Panc1 (cell line): ENCODE data around the gene GBP1. TPM values are rescaled to one million over a fixed set of nuclear protein-coding genes. Genes with fewer than 3 reads are reported as not detected.
A peak's percentile ranks its signal among the peaks of the same experiment; 100 is the strongest.

Experiments used
- ATAC-seq: fragments of 200-7000 bp; cut with Tn5 transposase; 2 replicates; pipeline ENCODE4 v1.9.1; 2020; ENCODE audit warnings: mild to moderate bottlenecking, moderate library complexity
- BruUV-seq: library from RNA; stranded (reverse); fragments of 400-500 nt; replicated peaks from 2 replicates; lab custom pipeline; 2021; lab: Mats Ljungman, UMichigan
- CTCF ChIA-PET: fragments of 300-600 bp; sonication (Branson Sonifier 250); formaldehyde crosslinking; loops from one replicate; lab custom pipeline; 2022; ENCODE audit warnings: antibody characterized with exemption; lab: Charles Lee
- POLR2A ChIA-PET: fragments of 300-600 bp; sonication (Branson Sonifier 250); formaldehyde crosslinking; loops from one replicate; lab custom pipeline; 2022; ENCODE audit warnings: antibody characterized with exemption; lab: Charles Lee
- DNase-seq: peaks from one replicate; pipeline ENCODE4 v3.0.0-alpha.2; 2010; ENCODE audit warnings: low read depth, low spot score
- H3K27ac ChIP-seq: 2 replicates; pipeline ENCODE4 v1.5.1; 2011; ENCODE audit warnings: mild to moderate bottlenecking, low read length, inconsistent platforms
- H3K27me3 ChIP-seq: fragments of 200-500 bp; sonication (Bioruptor generic); 2 replicates; pipeline ENCODE4 v1.6.0; 2014; ENCODE audit warnings: low read length, inconsistent platforms; ENCODE audit not compliant: control insufficient read depth, insufficient read depth
- H3K36me3 ChIP-seq: fragments of 200-500 bp; sonication (Bioruptor generic); 2 replicates; pipeline ENCODE4 v1.5.1; 2014; ENCODE audit warnings: inconsistent platforms, mild to moderate bottlenecking, low read length, moderate library complexity; ENCODE audit not compliant: control insufficient read depth, insufficient read depth
- H3K4me1 ChIP-seq: 2 replicates; pipeline ENCODE4 v1.5.1; 2011; ENCODE audit warnings: inconsistent platforms, mild to moderate bottlenecking, low read length, moderate library complexity; ENCODE audit not compliant: control insufficient read depth, insufficient read depth
- H3K4me3 ChIP-seq, 2 experiments: 2 replicates each; pipeline ENCODE4 v1.5.1; 2011 to 2012; ENCODE audit warnings: low read depth in 2 of 2, low read length in 2 of 2, mild to moderate bottlenecking in 2 of 2, inconsistent platforms in 1 of 2, moderate library complexity in 1 of 2
- H3K9me3 ChIP-seq: fragments of 200-500 bp; sonication (Bioruptor generic); 2 replicates; pipeline ENCODE4 v1.5.1; 2014; ENCODE audit warnings: low read depth, mild to moderate bottlenecking, inconsistent platforms, low read length, moderate library complexity; ENCODE audit not compliant: control insufficient read depth, insufficient read depth
- CTCF ChIP-seq: fragments of 450-650 bp; IDR thresholded peaks from 2 replicates; pipeline ENCODE4 v1.5.1; 2017; ENCODE audit warnings: mild to moderate bottlenecking
- POLR2AphosphoS5 ChIP-seq: IDR thresholded peaks from 2 replicates; pipeline ENCODE4 v1.6.1; 2012; ENCODE audit warnings: mild to moderate bottlenecking, low read depth, low read length, moderate library complexity
- REST ChIP-seq, 2 experiments: IDR thresholded peaks; 2 replicates each; pipeline ENCODE4 v1.6.1; 2011 to 2012; ENCODE audit warnings: low read depth in 2 of 2, control low read depth in 1 of 2, low read length in 1 of 2, mild to moderate bottlenecking in 1 of 2, moderate library complexity in 1 of 2; ENCODE audit not compliant: insufficient read depth in 1 of 2
- SIN3A ChIP-seq: IDR thresholded peaks from 2 replicates; pipeline ENCODE4 v1.6.1; 2012; ENCODE audit warnings: low read depth, mild to moderate bottlenecking, low read length, moderate library complexity, borderline replicate concordance; ENCODE audit not compliant: insufficient read depth
- TCF7L2 ChIP-seq: IDR thresholded peaks from 2 replicates; pipeline ENCODE4 v1.6.1; 2011; ENCODE audit warnings: mild to moderate bottlenecking, low read depth, low read length, inconsistent platforms
- in situ Hi-C: cut with HindIII; loops from 2 replicates; pipeline ENCODE4 v1.10.0; 2016; ENCODE audit warnings: low sequenced_read_pairs, low pct_unique_long_range_greater_than_20kb
- intact Hi-C: fragments of 100-400 bp; cut with micrococcal nuclease; formaldehyde crosslinking; loops from one replicate; pipeline ENCODE4 v1.10.0; 2022; ENCODE audit not compliant: unreplicated experiment
- total RNA-seq: library from RNA; stranded (reverse); gene quantifications from one replicate; pipeline ENCODE4 v1.2.1, GENCODE V29; 2021; ENCODE audit not compliant: unreplicated experiment

Gene GBP1
- total RNA-seq, 1 experiment from 2014 or later: 0.80 TPM

- no peak overlapping the region for H3K4me3 ChIP-seq
- no peaks in the 10 kb centered on the region for H3K27me3 ChIP-seq
- no peak for ATAC-seq
- TF ChIP-seq SIN3A (no peak), POLR2AphosphoS5 (no peak), TCF7L2 (no peak), CTCF (no peak), REST (IDR thresholded peaks at IDR 0.05; ENCODE audit: insufficient read depth in 1 of 2, low read depth in 2 of 2, low read length in 1 of 2) (no peak)
- no peaks in the 10 kb centered on the region for H3K4me1 ChIP-seq
- intact Hi-C loops (no loop called here), in situ Hi-C loops (no loop called here)
- no peaks in the 10 kb centered on the region for H3K9me3 ChIP-seq
- CTCF ChIA-PET: no interaction called here
- no peak overlapping the region for H3K27ac ChIP-seq
- BruUV-seq: no TSS peak
- no peaks in the 10 kb centered on the region for H3K36me3 ChIP-seq
- POLR2A ChIA-PET: no interaction called here
- no peak for DNase-seq
These were observed 5.5 kb upstream of the GBP1 start for GRCh38 chr1:89070509-89070908.

GRCh38 chr1:89069951-89070350, 4.9 kb upstream of the GBP1 start:
- POLR2A ChIA-PET: no interaction called here
- H3K27me3 ChIP-seq: no peaks in the 10 kb centered on the region
- ATAC-seq: no peak
- BruUV-seq: no TSS peak
- intact Hi-C loops (no loop called here), in situ Hi-C loops (no loop called here)
- peak overlapping the region in 1 of 2 experiments; percentile 5; a peak in 1 of 4 replicates for H3K4me3 ChIP-seq
- no peaks in the 10 kb centered on the region for H3K4me1 ChIP-seq
- H3K9me3 ChIP-seq: no peaks in the 10 kb centered on the region
- TF ChIP-seq POLR2AphosphoS5 (no peak), TCF7L2 (no peak), SIN3A (no peak)
- H3K36me3 ChIP-seq: no peaks in the 10 kb centered on the region
- CTCF ChIA-PET: no interaction called here
- DNase-seq: no peak
- no peak overlapping the region for H3K27ac ChIP-seq

- DNase-seq (no peak), ATAC-seq (no peak)
- no peaks in the 10 kb centered on the region for H3K4me1 ChIP-seq
- BruUV-seq: no TSS peak
- in situ Hi-C loops: no loop called here
- no peaks in the 10 kb centered on the region for H3K36me3 ChIP-seq
- H3K9me3 ChIP-seq: no peaks in the 10 kb centered on the region
- no peak overlapping the region for H3K4me3 ChIP-seq
- CTCF ChIA-PET: no interaction called here
- no peak overlapping the region for H3K27ac ChIP-seq
- intact Hi-C loops: no loop called here
- TF ChIP-seq CTCF: no peak
- no peaks in the 10 kb centered on the region for H3K27me3 ChIP-seq
- POLR2A ChIA-PET: no interaction called here
These were observed 3.3 kb upstream of the GBP1 start for GRCh38 chr1:89068291-89068690.
